RWPE1 (cell line): ENCODE results near the gene CACNG5.

ENCODE experiments used
- CTCF ChIA-PET: fragments of 350-600 bp; sonication (Branson Sonifier 250); formaldehyde crosslinking; extraction: SDS; loops from one replicate; lab custom pipeline; 2021; lab: Yijun Ruan, JAX
- POLR2A ChIA-PET: fragments of 400-600 bp; formaldehyde crosslinking; extraction: SDS; loops from one replicate; lab custom pipeline; 2020; ENCODE audit warnings: antibody characterized with exemption; ENCODE audit not compliant: low non-redundant PET; lab: Yijun Ruan, JAX
- DNase-seq: peaks from one replicate; pipeline ENCODE4 v3.0.0; 2012; ENCODE audit warnings: low spot score
- H3K27ac ChIP-seq: fragments of 450-650 bp; 2 replicates; pipeline ENCODE4 v1.5.1; 2017
- CTCF ChIP-seq: fragments of 450-650 bp; conservative IDR thresholded peaks from 2 replicates; pipeline ENCODE4 v1.5.1; 2017; ENCODE audit warnings: low read depth, mild to moderate bottlenecking

Gene CACNG5

GRCh38 chr17:66858226-66859083, 23.5 kb downstream of the CACNG5 start:
- CTCF ChIA-PET, result no interaction called here
- POLR2A ChIA-PET, result no interaction called here
- no peak overlapping the region for H3K27ac ChIP-seq
- TF ChIP-seq CTCF, result no peak
- no peak for DNase-seq

- ChIA-PET POLR2A (no interaction called here), CTCF (no interaction called here)
- no peak for TF ChIP-seq CTCF
- H3K27ac ChIP-seq, result no peak overlapping the region
- no peak for DNase-seq
Measured at GRCh38 chr17:66859353-66859752, 24.4 kb downstream of the CACNG5 start.

DNA sequence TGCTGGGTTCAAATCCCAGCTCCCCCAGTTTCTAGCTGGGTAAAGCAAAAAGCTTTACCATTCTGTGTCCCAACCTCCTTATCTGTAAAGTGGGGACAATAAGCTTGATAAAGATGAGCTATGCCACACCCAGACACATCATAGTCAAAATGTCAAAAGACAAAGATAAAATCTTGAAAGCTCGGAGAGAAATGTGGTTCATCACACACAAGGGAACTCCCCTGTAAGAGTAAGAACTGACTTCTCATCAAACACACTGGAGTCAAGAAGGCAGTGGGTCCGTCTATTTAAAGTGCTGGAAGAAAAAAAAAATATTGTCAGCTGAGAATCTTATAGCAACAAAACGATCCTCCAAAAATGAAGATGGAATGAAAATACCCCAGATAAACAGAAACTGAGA, 25.3 kb downstream of the CACNG5 start:
- H3K27ac ChIP-seq, result no peak overlapping the region
- TF ChIP-seq CTCF, result no peak
- ChIA-PET CTCF (no interaction called here), POLR2A (no interaction called here)
- DNase-seq, result no peak

DNA sequence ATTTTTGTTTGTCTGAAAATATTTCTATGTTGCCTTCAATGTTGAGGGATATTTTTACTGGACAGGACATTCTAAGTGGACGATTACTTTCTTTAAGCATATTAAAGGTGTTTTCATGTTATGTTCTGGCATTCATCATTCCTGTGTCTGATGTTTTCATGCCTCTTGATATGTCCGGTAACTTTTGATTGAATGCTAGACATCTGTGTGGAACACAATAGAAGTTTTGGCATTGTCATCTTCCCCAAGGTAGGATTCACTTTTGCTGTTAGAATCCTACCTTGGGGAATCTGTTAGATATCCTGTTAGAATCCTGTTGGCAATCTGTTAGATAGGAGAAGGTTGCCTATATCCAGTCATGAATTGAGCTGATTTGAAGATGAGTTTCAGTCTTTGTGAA, 28.9 kb downstream of the CACNG5 start:
- ChIA-PET CTCF (no interaction called here), POLR2A (no interaction called here)
- DNase-seq, result no peak
- no peak overlapping the region for H3K27ac ChIP-seq
- TF ChIP-seq CTCF, result no peak

DNA sequence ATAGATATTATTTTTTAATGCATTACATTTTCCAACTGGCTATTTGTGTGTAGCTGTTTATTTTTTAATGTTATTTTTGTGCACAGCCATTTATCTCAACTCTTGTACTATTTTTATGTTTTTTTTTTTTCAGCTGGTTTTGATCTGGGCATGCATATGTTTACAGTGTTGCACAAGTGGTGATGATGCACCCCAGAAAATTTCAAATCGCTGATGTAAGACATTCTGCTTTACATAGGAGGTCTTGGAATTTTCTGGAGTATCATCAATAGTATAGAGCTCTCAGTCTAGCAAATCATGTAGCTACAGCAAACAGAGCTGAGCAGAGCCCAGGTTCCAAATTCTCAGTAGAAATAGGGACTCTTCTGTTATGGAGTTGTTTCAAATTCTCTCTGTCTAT, 30.2 kb downstream of the CACNG5 start:
- no peak for DNase-seq
- ChIA-PET POLR2A (no interaction called here), CTCF (no interaction called here)
- no peak overlapping the region for H3K27ac ChIP-seq
- no peak for TF ChIP-seq CTCF

DNA sequence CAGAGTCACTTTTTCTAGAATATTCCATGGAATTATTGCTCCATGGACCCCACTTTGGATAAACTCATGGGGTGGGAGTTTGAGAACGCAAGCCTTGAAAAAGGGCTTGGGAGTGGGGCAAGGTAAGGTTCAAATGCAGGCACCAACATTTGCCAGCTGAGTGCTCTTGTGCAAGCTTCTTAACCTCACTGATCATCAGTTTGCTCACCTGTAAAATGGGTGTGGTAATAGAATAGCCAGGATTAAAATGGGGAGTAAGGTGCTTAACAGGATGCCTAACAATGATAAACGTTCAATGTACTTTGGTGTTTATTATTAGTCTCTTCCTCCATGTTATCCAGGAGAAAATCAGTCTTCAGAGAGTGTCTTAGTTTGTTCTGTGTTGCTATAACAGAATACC, 39.0 kb downstream of the CACNG5 start:
- POLR2A ChIA-PET, result no interaction called here
- CTCF ChIA-PET, result interaction anchor here (0.5 to 0.8 kb wide), 4 partner anchors 13 to 486 kb away, joined by 3 to 4 read pairs (median 3); no protein-coding TSS in a partner anchor
- DNase-seq, result no peak
- H3K27ac ChIP-seq, result no peak overlapping the region
- no peak for TF ChIP-seq CTCF
